OCI-LY3 (cell line): ENCODE results near the gene PRDX5.

ENCODE experiments used
- H2AFZ ChIP-seq: fragments of 200-600, 300-600 bp; shearing (Covaris generic); 2 replicates; pipeline ENCODE4 v1.6.0; 2014; ENCODE audit warnings: antibody characterized with exemption, low read depth, low read length
- H3K27ac ChIP-seq: fragments of 200-600, 300-600 bp; sonication (generic); 2 replicates; pipeline ENCODE4 v1.5.1; 2014; ENCODE audit warnings: mild to moderate bottlenecking, low read length, moderate library complexity, mixed read lengths
- H3K27me3 ChIP-seq: fragments of 200-600, 300-600 bp; sonication (generic); 2 replicates; pipeline ENCODE4 v1.6.1; 2014; ENCODE audit warnings: low read depth, low read length, mixed read lengths
- H3K36me3 ChIP-seq: fragments of 200-600, 300-600 bp; sonication (generic); replicated peaks from 2 replicates; pipeline ENCODE3; 2014; ENCODE audit warnings: low read depth, low read length, mixed read lengths
- H3K4me1 ChIP-seq: fragments of 300-600, 200-600 bp; sonication (generic); 2 replicates; pipeline ENCODE4 v1.6.1; 2014; ENCODE audit warnings: low read length, mixed read lengths
- H3K4me2 ChIP-seq: fragments of 200-600, 300-600 bp; sonication (generic); 2 replicates; pipeline ENCODE4 v1.6.1; 2014; ENCODE audit warnings: low read length, mixed read lengths
- H3K4me3 ChIP-seq: fragments of 300-600, 200-600 bp; sonication (generic); 2 replicates; pipeline ENCODE4 v1.5.1; 2014; ENCODE audit warnings: antibody characterized with exemption, mild to moderate bottlenecking, low read length, moderate library complexity
- H3K79me2 ChIP-seq: fragments of 300-600, 200-600 bp; shearing (Covaris generic); 2 replicates; pipeline ENCODE4 v1.6.1; 2014; ENCODE audit warnings: mild to moderate bottlenecking, low read length, mixed read lengths
- H3K9ac ChIP-seq: fragments of 300-600, 200-600 bp; shearing (Covaris generic); 2 replicates; pipeline ENCODE4 v1.6.0; 2014; ENCODE audit warnings: mild to moderate bottlenecking, low read length, moderate library complexity
- H3K9me3 ChIP-seq: fragments of 200-600, 300-600 bp; shearing (Covaris generic); 2 replicates; pipeline ENCODE4 v1.6.1; 2014; ENCODE audit warnings: low read length, mixed read lengths; ENCODE audit not compliant: insufficient read depth
- H4K20me1 ChIP-seq: fragments of 200-600, 300-600 bp; sonication (generic); 2 replicates; pipeline ENCODE4 v1.6.1; 2016; ENCODE audit warnings: low read length, mixed read lengths; ENCODE audit not compliant: insufficient read depth
- EZH2phosphoT487 ChIP-seq: fragments of 200-600 bp; shearing (Covaris generic); IDR thresholded peaks from 2 replicates; pipeline ENCODE4 v1.6.1; 2018; ENCODE audit warnings: antibody characterized with exemption, mixed run types, low read depth
- TF ChIP-seq, protein P1 (sequence below): fragments of 200-600, 300-600 bp; sonication (generic); IDR thresholded peaks from 2 replicates; pipeline ENCODE4 v1.5.1; 2014; ENCODE audit warnings: antibody characterized with exemption, low read length, low read depth

PRDX5 gene

DNA sequence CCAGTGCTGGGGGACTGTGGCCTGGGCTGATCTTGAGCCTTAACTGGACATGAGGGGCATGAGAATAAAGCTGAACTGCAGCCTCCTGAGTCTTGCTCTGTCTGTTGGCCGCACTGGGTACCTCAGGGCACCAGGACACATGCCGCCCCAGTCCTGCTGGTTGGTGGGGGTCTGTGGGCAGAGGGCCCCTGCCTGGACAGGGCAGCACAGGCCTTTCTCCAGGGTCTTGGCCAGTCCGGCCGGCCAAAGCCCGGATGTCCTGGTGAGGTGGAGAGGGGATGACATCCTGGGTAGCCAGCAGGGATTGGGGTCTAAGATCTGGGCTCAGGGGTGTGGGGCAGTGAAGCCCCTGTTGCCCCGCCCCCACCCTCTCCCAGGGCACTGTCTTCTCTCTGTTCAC, 39.5 kb downstream of the PRDX5 start:
- Histone ChIP-seq H2AFZ (no peak overlapping the region), H3K4me3 (no peak overlapping the region), H3K4me1 (peaks cover 51% of the 10 kb centered on the region), H3K36me3 (peaks cover 27% of the 10 kb centered on the region), H4K20me1 (no peaks in the 10 kb centered on the region), H3K79me2 (peaks cover 7% of the 10 kb centered on the region), H3K9me3 (no peaks in the 10 kb centered on the region), H3K9ac (no peak overlapping the region), H3K27ac (no peak overlapping the region), H3K4me2 (no peak overlapping the region), H3K27me3 (no peaks in the 10 kb centered on the region)
- TF ChIP-seq, protein P1, sequence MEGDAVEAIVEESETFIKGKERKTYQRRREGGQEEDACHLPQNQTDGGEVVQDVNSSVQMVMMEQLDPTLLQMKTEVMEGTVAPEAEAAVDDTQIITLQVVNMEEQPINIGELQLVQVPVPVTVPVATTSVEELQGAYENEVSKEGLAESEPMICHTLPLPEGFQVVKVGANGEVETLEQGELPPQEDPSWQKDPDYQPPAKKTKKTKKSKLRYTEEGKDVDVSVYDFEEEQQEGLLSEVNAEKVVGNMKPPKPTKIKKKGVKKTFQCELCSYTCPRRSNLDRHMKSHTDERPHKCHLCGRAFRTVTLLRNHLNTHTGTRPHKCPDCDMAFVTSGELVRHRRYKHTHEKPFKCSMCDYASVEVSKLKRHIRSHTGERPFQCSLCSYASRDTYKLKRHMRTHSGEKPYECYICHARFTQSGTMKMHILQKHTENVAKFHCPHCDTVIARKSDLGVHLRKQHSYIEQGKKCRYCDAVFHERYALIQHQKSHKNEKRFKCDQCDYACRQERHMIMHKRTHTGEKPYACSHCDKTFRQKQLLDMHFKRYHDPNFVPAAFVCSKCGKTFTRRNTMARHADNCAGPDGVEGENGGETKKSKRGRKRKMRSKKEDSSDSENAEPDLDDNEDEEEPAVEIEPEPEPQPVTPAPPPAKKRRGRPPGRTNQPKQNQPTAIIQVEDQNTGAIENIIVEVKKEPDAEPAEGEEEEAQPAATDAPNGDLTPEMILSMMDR = no peak

DNA sequence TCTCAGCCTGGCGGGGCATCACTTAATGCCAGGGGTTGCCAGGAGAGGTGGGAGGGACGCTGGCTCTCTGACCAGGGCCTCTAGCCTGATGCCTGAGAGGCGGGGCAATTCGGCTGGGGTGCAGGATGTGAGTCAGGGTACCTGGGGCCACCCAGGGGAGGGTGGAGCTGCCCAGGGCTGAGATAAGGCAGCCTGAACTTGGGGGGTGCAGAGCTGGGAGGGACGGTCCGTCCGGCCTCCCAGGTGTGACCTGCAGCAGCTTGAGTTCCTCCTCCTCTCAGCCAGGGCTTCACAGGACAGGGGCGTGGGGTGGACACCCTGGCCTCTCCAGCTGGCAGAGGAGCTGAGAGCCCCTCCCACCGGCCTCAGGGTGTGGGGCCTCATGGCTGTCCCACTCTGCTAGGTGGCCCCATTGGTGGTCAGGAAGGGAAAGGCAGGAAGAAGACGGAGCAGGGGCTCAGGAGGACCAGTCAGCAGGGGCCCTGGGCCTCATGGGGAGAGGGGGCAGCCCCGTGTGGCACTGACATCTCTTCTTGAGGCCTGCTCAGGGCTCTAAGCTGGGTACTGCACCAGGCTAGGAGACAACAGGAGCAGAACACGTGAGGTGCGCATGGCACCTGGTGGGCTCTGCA, 40.1 kb downstream of the PRDX5 start:
- Histone ChIP-seq H3K9me3 (no peaks in the 10 kb centered on the region), H3K79me2 (peaks cover 7% of the 10 kb centered on the region), H3K36me3 (peaks cover 28% of the 10 kb centered on the region), H3K27ac (no peak overlapping the region), H3K4me1 (peaks cover 52% of the 10 kb centered on the region), H3K9ac (peak overlapping the region; percentile 86; the same call in 1 of the 2 replicates), H3K4me2 (peak overlapping the region; percentile 98), H3K4me3 (peak overlapping the region; percentile 91), H2AFZ (no peak overlapping the region), H4K20me1 (no peaks in the 10 kb centered on the region), H3K27me3 (no peaks in the 10 kb centered on the region)
- TF ChIP-seq, protein P1 = no peak
- no peak for TF ChIP-seq EZH2phosphoT487

DNA sequence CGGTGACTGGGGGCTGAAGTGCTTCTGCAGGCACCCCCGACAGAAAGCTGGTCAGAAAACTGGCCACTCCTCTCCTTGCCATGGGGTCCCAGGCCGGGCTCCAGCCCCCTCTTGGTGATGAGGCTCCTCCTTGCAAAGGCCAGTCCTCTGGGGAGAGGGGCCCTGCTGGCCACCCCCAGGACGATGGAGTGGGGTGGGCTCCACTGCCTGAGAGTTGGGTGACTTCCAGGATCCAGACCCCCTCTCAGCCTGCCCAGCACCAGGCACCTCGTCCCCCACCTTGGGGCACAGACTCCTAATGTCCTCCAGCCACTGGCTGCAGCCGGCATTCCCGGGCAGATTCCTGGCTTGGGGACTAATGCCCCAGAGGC, 40.6 kb downstream of the PRDX5 start:
- Histone ChIP-seq H3K9me3 (no peaks in the 10 kb centered on the region), H2AFZ (peak overlapping the region; percentile 60; the same call in 1 of the 2 replicates), H3K9ac (peak overlapping the region; percentile 86), H3K27ac (no peak overlapping the region), H3K4me2 (peak overlapping the region; percentile 98), H3K4me1 (peaks cover 52% of the 10 kb centered on the region), H3K4me3 (peak overlapping the region; percentile 91), H3K79me2 (peaks cover 7% of the 10 kb centered on the region), H3K27me3 (no peaks in the 10 kb centered on the region), H4K20me1 (no peaks in the 10 kb centered on the region), H3K36me3 (peaks cover 30% of the 10 kb centered on the region)
- no peak for TF ChIP-seq EZH2phosphoT487
- TF ChIP-seq, protein P1 = no peak

DNA sequence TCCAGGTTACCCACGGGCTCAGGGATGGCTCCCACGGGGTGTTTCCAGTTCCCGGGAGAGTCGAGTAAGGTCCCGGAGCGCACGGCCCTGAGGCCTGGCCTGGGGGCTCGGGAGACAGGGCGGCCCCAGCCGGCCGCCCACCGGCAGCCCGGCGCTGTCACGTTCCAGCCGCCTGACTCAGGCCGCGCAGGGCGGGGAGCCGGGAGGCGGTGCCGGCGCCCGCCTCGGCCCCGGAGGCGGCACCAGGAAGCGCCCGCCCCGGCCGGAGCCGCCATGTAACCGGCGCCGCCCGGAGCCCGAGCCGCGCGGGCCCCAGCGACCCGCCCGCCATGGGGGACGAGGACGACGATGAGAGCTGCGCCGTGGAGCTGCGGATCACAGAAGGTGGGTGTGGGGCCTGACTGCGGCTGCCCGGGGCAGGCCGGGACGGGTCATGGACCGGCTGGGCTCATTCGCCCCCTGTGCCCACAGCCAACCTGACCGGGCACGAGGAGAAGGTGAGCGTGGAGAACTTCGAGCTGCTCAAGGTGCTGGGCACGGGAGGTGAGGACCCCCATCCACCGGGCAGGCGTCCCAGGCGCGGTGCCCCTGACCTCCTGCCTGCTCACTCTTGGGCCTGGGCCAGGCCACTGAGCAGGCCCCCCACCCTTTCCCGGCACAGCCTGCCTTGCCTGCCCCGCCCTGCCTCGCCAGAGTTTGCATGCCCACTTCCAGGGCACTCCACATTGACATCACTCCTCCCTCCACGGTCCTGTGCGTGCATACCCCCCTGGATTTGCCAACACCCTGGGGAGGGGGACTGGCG, 41.2 kb downstream of the PRDX5 start, which contains the start of gene RPS6KA4:
Gene RPS6KA4, plus strand, starts transcription at position 256 of the 805 bp plus-strand sequence. Its CDS starts 74 bp downstream, at position 330.
- peak within 1 kb of the TSS; percentile 22; the same call in 1 of the 2 replicates for H3K27ac ChIP-seq
- peaks cover 27% of the 10 kb centered on the region for H3K36me3 ChIP-seq
- no peaks in the 10 kb centered on the region for H3K27me3 ChIP-seq
- H3K9ac ChIP-seq = peak within 1 kb of the TSS; percentile 86
- peak within 1 kb of the TSS; percentile 98 for H3K4me2 ChIP-seq
- TF ChIP-seq, protein P1 = no peak
- TF ChIP-seq EZH2phosphoT487 = no peak
- peaks cover 52% of the 10 kb centered on the region for H3K4me1 ChIP-seq
- H3K79me2 ChIP-seq = peaks cover 7% of the 10 kb centered on the region
- peak within 1 kb of the TSS; percentile 91; the same call in 1 of the 2 replicates for H2AFZ ChIP-seq
- peak within 1 kb of the TSS; percentile 91 for H3K4me3 ChIP-seq
- H3K9me3 ChIP-seq = no peaks in the 10 kb centered on the region
- no peaks in the 10 kb centered on the region for H4K20me1 ChIP-seq
